NCI-H69 (cell line): ENCODE data around the gene SIGLEC8.
"Not testable (repeated sequence)": the region's sequence is repeated elsewhere in the genome, so short reads cannot be mapped to it uniquely, and the experiment has no call there.

ENCODE experiments used
- DNase-seq: peaks from one replicate; lab custom pipeline; 2025; lab: John Stamatoyannopoulos, UW

The SIGLEC8 gene

GRCh38 chr19:51473009-51473707 lies 14.9 kb upstream of the SIGLEC8 start:
- DNase-seq = peak; percentile 72

GRCh38 chr19:51472607-51473006 lies 14.4 kb upstream of the SIGLEC8 start:
- DNase-seq = no peak

GRCh38 chr19:51471527-51471926 lies 13.3 kb upstream of the SIGLEC8 start:
- DNase-seq = no peak

- no peak for DNase-seq
Observed at GRCh38 chr19:51470966-51471365, 12.7 kb upstream of the SIGLEC8 start.

DNA sequence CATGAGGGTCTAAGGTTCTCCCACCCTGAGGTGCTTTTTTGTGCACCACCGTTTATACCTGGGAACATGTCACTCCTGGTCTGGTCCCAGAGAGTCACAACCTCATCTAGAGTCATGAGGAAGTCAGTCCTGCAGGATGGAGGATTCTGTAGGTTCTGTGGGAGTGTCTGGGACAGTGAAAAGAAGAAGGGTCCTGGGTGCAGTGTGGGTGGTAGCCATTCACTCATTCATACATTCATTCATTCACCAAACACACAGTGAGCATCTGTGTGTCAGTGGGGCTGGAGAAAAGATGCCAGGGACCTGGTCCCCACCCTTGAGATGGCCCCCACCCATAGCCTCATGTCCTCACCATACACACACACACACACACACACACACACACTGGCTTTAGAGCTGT lies 11.4 kb upstream of the SIGLEC8 start:
- no peak for DNase-seq

GRCh38 chr19:51469162-51469561 lies 10.9 kb upstream of the SIGLEC8 start:
- DNase-seq = no peak

DNA sequence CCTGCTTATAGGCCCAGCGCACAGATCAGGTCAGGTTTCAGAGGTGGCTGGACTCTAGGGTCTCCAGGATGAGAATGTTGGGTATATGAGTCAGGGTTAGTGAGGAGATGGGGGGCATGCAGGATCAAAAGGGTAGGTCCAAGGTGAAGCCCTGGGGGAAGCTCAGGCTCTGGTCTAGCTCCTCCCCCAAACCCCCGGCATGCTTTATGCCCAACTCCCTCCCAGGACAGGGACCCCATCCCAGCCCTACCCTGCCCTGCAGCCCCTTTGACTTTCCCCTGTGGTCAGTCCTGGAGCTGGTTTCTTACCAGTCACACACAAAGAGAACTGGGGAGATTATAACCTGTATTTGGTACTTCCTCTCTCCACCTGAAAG lies 10.3 kb upstream of the SIGLEC8 start:
- no peak for DNase-seq

- no peak for DNase-seq
Observed at GRCh38 chr19:51467864-51468544, 9.8 kb upstream of the SIGLEC8 start.

DNA sequence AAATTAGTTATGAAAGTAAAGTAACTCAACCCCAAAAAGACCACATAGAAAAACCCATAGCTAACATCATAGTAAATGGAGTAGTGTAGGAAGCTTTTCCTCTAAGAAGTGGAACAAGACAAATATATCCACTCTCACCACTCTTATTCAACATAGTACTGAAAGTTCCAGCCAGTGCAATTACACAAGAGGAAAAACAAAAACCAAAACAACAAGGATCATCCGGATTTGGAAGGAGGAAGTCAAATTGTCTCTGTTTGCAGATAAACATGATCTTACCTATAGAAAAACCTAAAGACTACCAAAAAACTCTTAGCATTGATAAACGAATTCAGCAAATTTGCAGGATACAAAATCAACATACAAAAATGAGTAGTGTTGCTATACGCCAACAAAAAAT lies 8.5 kb upstream of the SIGLEC8 start:
- DNase-seq = no peak

DNA sequence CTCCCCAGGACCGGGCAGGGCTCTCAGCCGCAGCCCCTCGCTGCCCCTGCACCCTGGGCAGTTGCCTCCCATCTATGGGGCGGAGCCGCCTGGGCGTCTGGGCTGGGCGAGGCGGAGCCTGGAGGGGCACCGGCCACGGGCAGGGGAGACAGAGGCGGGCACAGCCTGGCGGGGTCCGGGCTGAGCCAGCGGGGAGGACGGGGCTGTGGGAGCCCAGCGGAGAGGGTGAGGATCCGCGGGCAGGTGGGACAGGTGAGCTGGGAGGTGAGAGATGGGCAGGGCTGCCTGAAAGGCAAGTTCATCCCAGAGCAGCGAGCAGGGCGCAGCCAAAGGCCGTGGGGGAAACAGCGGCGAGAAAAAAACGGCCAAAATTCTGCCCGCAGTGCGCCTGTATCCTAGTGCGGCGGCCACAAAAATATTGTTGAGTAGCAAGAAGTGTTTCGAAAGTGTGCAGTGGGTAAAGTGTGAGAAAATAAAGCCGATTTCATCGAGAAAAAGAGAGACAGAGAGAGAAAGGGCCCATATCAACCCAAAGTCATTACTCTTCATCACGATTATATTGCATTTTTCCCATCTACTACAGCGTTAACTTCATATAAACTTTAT lies 5.8 kb upstream of the SIGLEC8 start:
- DNase-seq = not testable (repeated sequence)

DNA sequence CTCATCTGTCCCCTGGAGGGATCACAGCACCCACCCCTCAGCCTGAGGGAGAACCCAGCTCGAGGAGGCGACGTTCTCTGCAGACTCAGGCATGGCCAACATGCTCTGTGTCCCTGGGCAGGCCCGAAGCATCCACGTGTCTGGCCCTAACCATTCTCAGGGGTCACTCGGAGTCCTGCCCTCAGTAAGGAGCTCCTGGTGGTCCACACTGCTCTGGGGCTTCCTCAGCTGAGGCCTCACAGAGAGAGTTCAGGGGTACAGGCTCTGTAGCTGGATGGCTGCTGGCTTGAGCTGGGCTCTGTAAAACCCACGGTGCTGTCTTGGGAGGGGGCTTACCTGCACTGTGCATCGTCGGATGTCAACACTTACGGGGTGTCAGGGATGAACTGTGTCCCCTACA lies 4.4 kb upstream of the SIGLEC8 start:
- DNase-seq = no peak

GRCh38 chr19:51462276-51462675 lies 4.0 kb upstream of the SIGLEC8 start:
- DNase-seq = no peak

DNA sequence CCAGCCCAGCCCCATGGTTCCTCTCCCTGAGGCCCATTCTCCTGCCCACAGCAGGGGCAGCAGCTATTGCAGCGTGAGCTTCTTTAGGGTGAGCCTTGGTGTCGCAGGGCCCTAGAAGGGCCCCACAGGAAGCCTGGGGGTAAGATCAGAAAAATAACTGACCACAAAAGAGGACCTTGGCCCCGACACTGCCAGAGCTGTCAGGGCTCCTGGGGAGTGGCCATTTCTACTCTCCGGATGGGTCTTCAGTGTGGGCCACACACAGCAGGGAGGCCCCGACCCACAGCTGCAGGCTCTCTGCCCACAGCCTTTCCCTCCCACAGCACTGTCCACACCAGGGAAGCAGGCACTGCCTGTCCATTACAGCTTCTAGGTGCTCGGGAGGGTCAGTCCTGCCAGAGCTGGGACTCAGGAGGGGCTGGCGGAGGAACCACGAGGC lies 3.5 kb upstream of the SIGLEC8 start:
- DNase-seq = no peak

DNA sequence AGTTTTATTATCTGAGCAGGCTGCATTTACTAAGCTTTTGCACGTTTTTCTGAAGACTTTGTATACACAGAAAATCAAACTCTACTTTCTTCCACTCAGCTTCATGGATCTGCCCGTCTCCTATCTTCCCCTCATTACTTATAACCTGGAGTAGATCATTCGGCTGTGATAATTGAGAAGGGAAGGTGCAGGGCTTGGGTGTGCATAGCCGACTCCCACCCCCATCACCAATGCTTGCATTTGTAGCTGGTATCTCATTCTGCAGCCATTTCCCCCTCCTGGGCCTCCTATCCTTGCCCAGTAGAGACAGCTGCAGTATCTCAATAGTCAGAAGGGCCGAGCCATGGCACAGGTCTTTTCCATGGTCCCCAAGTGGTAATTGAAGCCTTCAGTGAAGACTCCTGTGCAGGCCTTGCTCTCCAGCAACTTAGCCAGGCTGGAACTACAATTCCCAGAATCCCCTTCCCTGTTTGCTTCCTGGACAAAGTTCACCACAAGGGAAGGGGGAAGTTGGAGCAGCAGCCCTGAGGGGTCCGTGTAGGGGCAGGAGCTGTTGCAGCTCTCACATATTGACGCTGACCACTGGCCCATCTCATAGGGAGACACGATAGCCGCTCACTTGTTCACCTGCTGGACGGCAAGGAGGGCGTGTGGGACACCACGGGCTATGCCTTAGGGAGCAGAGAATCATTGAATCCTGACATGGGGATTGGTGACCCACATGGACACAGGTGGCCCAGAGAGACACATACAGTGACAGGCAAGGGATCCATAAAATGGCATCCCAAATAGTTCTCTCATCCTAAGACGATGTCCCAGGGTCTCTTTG lies 2.1 kb upstream of the SIGLEC8 start:
- DNase-seq = no peak

DNA sequence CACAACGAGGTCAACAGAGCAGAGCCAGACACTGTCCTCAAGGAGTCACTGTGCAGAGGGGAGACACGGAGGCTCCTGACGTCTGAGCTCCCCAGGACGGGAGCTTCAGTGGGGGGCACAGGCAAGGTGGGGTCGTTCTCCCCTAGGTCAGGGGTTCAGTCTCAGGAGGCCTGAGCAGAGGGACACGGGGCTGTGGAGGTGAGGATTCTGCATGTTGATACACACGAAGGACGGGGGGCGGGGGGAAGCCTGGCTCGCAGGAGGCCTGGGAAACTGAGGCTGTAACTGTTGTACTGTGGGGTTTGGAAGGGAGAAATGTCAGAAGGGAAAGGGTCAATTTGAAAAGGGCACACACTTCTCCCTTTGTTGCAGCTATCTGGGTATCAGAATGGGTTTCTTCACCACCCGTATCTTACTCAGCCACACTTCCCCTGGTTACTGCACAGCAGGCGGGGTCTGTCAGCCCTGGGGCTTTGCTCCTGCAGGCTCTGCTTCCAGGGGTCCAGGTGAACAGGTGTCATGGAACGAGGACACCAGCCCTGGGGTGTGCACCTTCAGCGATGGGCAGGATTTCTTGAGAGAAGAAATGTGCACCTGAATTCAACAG lies 748 bp upstream of the SIGLEC8 start:
- no peak for DNase-seq

DNA sequence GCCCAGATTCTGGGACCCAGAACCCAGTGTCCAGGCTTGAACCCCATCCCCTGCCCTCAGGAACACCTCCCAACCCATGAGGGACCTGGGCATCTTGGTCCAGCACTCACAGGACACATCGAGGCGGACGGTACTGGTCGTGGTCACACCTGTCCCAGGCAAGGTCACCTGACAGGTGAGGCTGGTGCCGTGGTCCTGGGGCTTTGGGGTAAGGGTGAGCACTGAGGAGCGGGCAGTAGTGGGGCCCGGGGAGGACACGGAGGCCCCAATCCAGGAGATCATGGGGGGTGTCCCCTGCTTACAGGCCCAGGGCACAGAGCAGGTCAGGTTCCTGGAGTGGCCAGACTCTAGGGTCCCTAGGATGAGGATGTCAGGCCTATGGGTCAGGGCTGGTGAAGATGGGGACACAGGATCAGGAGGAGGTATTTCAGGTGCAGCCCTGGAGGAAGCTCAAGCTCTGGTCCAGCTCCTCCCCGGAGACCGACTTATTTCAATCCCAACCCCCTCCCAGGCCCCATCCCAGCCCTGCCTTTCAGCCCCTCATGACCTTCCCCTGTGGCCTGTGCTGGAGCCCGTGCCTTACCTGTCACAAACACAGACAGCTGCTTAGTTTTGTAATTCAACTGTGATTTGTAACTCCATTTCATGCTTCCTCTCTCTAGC lies 772 bp downstream of the SIGLEC8 start:
- no peak for DNase-seq

GRCh38 chr19:51456541-51457290 lies 1.5 kb downstream of the SIGLEC8 start:
- no peak for DNase-seq

DNA sequence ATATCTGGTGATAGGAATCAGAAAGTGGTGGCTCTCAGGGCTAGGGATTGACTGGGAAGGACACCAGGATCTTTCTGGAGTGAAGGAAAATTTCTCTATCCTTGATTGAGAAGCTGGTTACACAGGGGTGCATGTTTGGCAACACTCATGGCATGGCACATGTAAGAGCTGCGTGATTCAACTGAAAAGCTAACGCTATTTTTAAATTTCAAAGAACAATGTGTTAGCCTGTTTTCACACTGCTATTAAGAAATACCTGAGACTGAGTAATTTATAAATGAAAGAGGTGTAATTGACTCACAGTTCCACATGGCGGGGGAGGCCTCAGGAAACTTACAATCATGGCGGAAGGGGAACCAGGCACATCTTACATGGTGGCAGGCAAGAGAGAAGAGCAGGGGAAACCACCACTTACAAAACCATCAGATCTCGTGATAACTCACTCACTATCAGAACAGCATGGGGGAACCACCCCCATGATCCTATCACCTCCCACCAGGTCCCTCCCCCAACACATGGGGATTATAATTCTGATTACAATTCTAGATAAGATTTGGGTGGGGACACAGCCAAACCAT lies 7.4 kb downstream of the SIGLEC8 start:
- DNase-seq = no peak

GRCh38 chr19:51448411-51449016 lies 9.7 kb downstream of the SIGLEC8 start:
- no peak for DNase-seq

- no peak for DNase-seq
Observed at GRCh38 chr19:51448011-51448410, 10.2 kb downstream of the SIGLEC8 start.
